Aortic smooth muscle cell (primary cell): ENCODE data around the gene HPS1. TPM values are rescaled to one million over a fixed set of nuclear protein-coding genes. Genes with fewer than 3 reads are reported as not detected.

Experiments used
- total RNA-seq: library from RNA; depleted of rRNA; stranded (reverse); fragments of >200 nt; gene quantifications from 2 replicates; pipeline ENCODE4 v1.2.3, GENCODE V29; 2014

HPS1 gene
- 34.6 and 35.3 TPM in 2 replicates for total RNA-seq

GRCh38 chr10:98446661-98447221, at the start of gene HPS1:
TSS of gene HPS1 (minus strand) at chr10:98446935. CDS start at chr10:98443240, 3,695 bp downstream.

GRCh38 chr10:98414932-98415730, 31.6 kb downstream of the HPS1 start, which contains the start of gene PYROXD2:
TSS of gene PYROXD2 (minus strand) at chr10:98415182. CDS start at chr10:98415135, 47 bp downstream.

Other genes with a start within 250 kb of the HPS1 start
- 74.9 and 82.6 TPM in 2 replicates for gene LOXL4, start 178.7 kb downstream of the HPS1 start, total RNA-seq
- 17.3 and 31.8 TPM in 2 replicates for gene PYROXD2, start 31.8 kb downstream of the HPS1 start, total RNA-seq